Measurements from ENCODE around the gene FARS2.

GRCh38 chr6:5744497-5744896 lies 483.2 kb downstream of the FARS2 start:
- no peak for TF ChIP-seq EZH2 (IDR thresholded peaks at IDR 0.05; ENCODE audit: borderline replicate concordance, insufficient read depth, low read depth, low read length, poor library complexity, severe bottlenecking)
- TF ChIP-seq, protein P1, sequence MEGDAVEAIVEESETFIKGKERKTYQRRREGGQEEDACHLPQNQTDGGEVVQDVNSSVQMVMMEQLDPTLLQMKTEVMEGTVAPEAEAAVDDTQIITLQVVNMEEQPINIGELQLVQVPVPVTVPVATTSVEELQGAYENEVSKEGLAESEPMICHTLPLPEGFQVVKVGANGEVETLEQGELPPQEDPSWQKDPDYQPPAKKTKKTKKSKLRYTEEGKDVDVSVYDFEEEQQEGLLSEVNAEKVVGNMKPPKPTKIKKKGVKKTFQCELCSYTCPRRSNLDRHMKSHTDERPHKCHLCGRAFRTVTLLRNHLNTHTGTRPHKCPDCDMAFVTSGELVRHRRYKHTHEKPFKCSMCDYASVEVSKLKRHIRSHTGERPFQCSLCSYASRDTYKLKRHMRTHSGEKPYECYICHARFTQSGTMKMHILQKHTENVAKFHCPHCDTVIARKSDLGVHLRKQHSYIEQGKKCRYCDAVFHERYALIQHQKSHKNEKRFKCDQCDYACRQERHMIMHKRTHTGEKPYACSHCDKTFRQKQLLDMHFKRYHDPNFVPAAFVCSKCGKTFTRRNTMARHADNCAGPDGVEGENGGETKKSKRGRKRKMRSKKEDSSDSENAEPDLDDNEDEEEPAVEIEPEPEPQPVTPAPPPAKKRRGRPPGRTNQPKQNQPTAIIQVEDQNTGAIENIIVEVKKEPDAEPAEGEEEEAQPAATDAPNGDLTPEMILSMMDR (IDR thresholded peaks at IDR 0.05): no peak
